Measurements from ENCODE around the gene STARD10. TPM values are rescaled to one million over a fixed set of nuclear protein-coding genes. Genes with fewer than 3 reads are reported as not detected.

Gene STARD10
- total RNA-seq, 2 experiments from 2014 or later, result 8.1 to 8.6 TPM

DNA sequence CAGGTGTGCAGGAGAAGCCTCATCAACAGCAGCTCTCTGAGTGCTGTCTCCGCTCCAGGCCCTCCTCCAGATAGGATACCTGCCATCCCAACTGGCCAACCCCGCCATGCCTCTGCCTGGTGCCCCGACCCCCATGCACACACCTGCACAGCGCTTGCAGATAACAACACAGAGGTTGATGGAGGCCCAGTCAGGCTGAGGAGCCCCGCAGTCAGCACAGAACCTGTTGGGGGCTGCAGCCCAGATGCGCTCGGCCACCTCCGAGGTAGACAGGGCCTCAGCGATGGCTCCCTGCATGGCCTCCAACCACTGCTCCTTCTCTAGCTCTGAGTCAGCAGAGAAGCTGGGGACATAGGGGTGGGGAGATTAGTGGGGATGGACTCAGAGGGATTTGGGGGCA is 86.8 kb downstream of the STARD10 start:
- Mint-ChIP-seq H3K27me3 (no peaks in the 10 kb centered on the region), H3K27ac (no peak overlapping the region), H3K36me3 (ENCODE audit: low read depth) (peaks cover 16% of the 10 kb centered on the region), H3K4me1 (ENCODE audit: low read depth) (no peaks in the 10 kb centered on the region), H3K9me3 (no peaks in the 10 kb centered on the region), H3K4me3 (no peak overlapping the region)
- ChIA-PET POLR2A (no interaction called here), CTCF (no interaction called here)
- TF ChIP-seq, protein P1, sequence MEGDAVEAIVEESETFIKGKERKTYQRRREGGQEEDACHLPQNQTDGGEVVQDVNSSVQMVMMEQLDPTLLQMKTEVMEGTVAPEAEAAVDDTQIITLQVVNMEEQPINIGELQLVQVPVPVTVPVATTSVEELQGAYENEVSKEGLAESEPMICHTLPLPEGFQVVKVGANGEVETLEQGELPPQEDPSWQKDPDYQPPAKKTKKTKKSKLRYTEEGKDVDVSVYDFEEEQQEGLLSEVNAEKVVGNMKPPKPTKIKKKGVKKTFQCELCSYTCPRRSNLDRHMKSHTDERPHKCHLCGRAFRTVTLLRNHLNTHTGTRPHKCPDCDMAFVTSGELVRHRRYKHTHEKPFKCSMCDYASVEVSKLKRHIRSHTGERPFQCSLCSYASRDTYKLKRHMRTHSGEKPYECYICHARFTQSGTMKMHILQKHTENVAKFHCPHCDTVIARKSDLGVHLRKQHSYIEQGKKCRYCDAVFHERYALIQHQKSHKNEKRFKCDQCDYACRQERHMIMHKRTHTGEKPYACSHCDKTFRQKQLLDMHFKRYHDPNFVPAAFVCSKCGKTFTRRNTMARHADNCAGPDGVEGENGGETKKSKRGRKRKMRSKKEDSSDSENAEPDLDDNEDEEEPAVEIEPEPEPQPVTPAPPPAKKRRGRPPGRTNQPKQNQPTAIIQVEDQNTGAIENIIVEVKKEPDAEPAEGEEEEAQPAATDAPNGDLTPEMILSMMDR (IDR thresholded peaks at IDR 0.05), result no peak
- DNase-seq, result no peak
- no peak for ATAC-seq
- intact Hi-C loops (cut with micrococcal nuclease), result no loop called here

DNA sequence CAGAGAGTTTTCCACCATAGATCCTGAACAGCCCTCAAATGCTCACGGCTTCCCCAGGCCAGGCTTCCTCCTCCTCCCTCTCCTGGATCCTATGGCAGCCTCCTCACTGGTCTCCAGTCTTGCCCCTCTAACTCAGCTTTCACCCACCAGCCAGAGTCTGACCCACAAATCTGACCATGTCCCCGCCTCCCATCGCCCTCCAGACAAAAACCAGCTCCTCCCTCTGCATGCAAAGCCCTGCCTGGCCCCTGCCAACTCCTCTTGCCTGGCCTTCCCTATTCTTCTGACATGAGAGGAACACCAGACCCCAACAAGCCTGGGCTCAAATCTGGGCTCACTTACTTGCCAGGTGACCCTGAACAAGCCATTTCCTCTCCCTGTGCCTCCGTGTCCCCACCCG is 87.3 kb downstream of the STARD10 start:
- TF ChIP-seq, protein P1 (IDR thresholded peaks at IDR 0.05), result no peak
- Mint-ChIP-seq H3K27ac (peak overlapping the region; percentile 63), H3K9me3 (no peaks in the 10 kb centered on the region), H3K4me1 (ENCODE audit: low read depth) (no peaks in the 10 kb centered on the region), H3K4me3 (no peak overlapping the region), H3K27me3 (no peaks in the 10 kb centered on the region), H3K36me3 (ENCODE audit: low read depth) (peaks cover 19% of the 10 kb centered on the region)
- POLR2A ChIA-PET, result no interaction called here
- DNase-seq, result no peak
- intact Hi-C loops (cut with micrococcal nuclease), result no loop called here
- no peak for ATAC-seq
- CTCF ChIA-PET, result no interaction called here

DNA sequence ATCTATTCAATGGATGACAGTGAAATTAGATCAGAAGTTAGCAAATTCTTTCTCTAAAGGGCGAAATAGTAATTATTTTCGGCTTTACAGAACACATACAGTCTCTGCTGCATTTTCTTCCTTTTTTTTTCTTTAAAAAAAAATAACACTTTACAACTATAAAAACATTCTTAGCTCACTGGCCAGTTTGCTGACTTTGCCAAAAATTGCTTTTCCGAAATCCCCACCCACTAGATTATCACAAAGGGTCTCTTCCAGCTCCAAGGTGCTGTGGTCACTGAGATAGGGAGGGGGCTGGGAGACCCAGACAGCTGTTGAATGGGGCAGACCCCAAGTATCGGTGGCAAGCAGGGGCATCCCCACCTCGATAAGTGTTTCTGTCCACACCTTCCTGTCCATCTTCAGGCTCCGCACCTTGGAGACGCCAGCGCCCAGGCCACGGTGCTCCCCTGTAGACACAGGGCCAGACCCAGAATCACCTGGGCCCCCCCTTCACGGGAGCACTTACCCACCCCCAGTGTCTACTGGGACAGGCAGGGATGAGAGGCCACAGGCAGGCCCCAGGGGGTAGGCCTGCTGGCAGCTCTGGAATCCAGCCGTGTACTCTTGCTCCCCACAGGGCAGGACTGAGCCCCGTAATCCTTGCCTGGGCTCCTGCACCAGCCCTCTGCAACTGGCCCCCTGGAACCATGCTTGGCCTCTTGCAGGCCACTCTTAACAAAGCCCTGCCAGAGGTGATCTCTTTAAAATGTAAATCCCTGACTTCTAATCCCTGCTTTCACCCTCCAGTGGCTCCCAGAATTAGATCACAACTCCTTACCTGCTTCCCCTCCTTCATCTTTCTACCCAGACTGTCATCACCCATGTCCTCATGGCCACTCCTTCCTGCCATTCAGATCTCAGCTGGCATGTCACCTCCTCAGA is 88.1 kb downstream of the STARD10 start:
- ATAC-seq (no peak), DNase-seq (no peak)
- no peaks in the 10 kb centered on the region for H3K9me3 Mint-ChIP-seq
- H3K27ac Mint-ChIP-seq, result no peak overlapping the region
- no peak overlapping the region for H3K4me3 Mint-ChIP-seq
- H3K36me3 Mint-ChIP-seq (ENCODE audit: low read depth), result peaks cover 21% of the 10 kb centered on the region
- POLR2A ChIA-PET, result no interaction called here
- CTCF ChIA-PET, result no interaction called here
- H3K27me3 Mint-ChIP-seq, result no peaks in the 10 kb centered on the region
- TF ChIP-seq, protein P1 (IDR thresholded peaks at IDR 0.05), result no peak
- intact Hi-C loops (cut with micrococcal nuclease), result no loop called here
- no peaks in the 10 kb centered on the region for H3K4me1 Mint-ChIP-seq (ENCODE audit: low read depth)

DNA sequence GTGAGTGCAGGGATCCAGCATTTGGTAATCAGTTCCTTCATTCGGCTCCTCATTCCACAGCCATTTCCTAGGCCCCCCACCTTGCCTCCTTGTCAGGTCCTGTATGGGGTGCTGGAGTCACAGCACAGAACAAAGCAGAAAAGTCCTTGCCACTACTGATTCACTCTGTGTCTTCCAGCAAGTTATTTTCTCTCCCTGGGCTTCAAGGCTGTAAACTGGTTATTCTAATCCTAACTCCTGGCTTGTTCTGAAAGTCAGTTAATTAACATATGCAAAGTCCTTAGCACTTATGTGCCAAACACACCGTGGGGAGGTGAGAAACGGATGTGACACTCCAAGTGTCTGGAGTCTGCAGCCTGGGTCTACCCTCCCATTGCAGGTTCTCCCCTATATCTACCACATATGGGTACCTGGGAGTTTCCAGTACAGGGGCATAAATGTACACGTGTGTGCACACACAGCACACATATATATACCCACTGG is 89.0 kb downstream of the STARD10 start:
- Mint-ChIP-seq H3K4me1 (ENCODE audit: low read depth) (no peaks in the 10 kb centered on the region), H3K36me3 (ENCODE audit: low read depth) (peaks cover 20% of the 10 kb centered on the region), H3K27ac (no peak overlapping the region), H3K9me3 (no peaks in the 10 kb centered on the region), H3K4me3 (no peak overlapping the region), H3K27me3 (no peaks in the 10 kb centered on the region)
- intact Hi-C loops (cut with micrococcal nuclease), result no loop called here
- CTCF ChIA-PET, result no interaction called here
- POLR2A ChIA-PET, result interaction anchor here (1.2 kb wide), 1 partner anchor 16 kb away, joined by 3 read pairs; no protein-coding TSS in a partner anchor
- TF ChIP-seq, protein P1 (IDR thresholded peaks at IDR 0.05), result no peak
- DNase-seq (no peak), ATAC-seq (no peak)

Small RNA genes within 50 kb of the gene (microRNA-seq; reads per million reads assigned to microRNA genes)
- not detected for gene MIR4692 (ENCODE audit: borderline microRNAs expressed, borderline replicate concordance)

Other genes starting within 250 kb of the STARD10 start
- under 1 TPM; 0.14 to 0.72 TPM for gene PDE2A, start 119.6 kb downstream of the STARD10 start, total RNA-seq
- gene ARAP1, start 41.6 kb downstream of the STARD10 start, total RNA-seq, result 10 to 100 TPM; 77.7 to 91.5 TPM
- gene ATG16L2, start 20.4 kb upstream of the STARD10 start, total RNA-seq, result 10 to 100 TPM; 70.8 to 71.4 TPM